Iris pigment epithelial cell (primary cell): ENCODE measurements around the gene RTN4.
A peak's percentile ranks its signal among the peaks of the same experiment; 100 is the strongest.
"Not testable (repeated sequence)": the region's sequence is repeated elsewhere in the genome, so short reads cannot be mapped to it uniquely, and the experiment has no call there.

Experiments used
- DNase-seq: peaks from one replicate; pipeline ENCODE4 v3.0.0-alpha.2; 2011; ENCODE audit warnings: low read depth

Gene RTN4

DNA sequence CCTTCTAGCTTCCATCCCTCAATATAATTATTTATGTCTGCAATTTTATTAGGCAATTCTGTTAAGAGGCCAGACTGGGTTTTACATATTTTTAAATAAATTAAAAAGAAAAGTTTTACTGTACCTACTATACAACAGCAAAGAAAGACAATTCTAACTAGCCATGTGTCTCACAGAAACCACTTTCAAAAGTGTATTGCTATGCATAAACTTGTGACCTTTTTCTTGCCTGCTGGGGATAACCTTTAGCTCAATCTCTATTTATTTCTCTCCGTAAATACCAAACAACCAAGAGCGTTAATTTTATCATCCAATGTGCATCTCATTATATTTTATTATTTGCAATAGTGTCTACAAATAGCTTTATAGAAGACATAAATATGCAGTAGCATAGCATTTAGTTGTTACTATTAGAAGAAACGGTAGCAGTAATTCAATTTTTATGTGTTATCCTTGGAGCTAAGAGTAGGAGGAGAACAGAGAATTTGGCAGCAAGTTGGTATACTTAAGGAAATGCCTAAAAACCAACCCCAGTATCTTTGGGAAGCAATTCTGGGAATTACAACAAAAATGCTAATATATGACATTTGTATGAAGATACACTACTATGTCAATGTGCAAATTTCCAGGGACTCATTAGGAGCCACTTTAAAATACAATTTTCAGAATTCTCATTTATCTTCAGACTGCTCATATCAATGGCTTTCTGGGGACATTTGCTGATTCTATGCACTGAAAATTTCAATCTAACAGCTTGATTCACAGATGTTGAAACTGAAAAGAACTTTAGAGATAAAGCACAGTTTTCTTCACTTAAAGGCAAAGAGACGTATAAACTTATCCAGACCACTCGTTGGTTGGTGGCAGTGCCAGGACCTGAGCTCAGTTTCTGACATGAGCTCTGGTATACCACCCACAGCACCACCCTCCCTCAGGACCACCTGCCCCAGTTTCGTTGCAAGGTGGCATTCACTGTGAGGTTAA, 23.0 kb upstream of the RTN4 start:
- no peak for DNase-seq

DNA sequence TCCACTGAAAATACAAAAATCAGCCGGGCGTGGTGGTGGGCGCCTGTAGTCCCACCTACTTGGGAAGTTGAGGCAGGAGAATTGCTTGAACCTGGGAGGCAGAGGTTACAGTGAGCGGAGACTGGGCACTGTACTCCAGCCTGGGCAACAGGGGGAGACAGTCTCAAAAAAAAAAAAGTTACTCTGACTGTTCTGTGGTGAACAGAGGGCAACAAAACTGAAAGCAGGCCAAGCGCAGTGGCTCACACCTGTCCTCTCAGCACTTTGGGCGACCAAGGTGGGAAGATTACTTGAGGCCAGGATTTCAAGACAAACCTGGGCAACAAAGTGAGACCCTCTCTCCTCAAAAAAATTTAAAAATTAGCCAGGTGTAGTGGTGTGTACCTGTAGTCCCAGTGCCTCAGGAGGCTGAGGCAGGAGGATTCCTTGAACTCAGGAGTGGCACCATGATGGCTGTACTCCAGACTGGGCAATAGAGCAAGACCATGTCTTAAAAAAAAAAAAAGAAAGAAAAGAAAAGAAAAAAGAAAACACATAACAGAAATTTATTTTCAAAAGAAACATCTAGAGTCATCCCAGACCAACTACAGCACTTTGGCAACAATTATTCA, 13.6 kb upstream of the RTN4 start:
- DNase-seq: no peak

DNA sequence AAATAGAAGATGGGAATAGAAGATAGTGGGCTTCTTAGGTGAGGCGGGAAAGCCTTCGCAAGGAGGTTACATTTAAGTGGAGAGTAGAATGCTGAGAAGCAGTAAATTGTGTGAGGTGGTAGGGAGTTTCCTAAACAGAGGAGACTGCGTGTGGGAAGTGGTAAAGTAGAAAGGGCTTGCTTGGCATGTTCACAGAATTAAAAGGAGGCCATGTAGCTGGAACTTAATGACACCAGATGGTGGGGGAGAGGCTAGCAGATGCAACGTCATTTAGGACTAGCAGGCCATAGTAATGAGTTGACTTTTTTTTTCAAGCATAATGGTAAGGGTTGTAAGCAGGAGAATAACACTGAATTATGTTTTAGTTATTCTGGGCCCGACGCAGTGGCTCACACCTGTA, 13.0 kb upstream of the RTN4 start:
- no peak for DNase-seq

DNA sequence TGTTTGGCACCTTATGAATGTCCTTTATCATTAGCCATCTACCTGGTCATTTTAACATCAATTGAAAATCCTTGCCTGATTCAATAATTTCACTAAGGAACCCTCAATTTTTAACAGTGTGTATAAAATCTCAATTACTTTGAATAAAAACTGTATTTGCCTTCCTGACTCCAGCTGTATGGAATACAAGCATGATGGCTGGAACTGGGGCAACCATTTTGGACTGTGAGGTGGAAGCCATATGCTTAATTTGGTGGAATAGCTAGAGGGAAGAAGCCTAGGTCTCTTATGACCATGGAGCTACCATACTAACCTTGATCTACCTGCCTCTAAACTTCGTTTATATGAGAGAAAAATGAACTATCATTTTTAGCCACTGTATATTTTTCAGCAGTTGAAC, 12.5 kb upstream of the RTN4 start:
- DNase-seq: no peak

DNA sequence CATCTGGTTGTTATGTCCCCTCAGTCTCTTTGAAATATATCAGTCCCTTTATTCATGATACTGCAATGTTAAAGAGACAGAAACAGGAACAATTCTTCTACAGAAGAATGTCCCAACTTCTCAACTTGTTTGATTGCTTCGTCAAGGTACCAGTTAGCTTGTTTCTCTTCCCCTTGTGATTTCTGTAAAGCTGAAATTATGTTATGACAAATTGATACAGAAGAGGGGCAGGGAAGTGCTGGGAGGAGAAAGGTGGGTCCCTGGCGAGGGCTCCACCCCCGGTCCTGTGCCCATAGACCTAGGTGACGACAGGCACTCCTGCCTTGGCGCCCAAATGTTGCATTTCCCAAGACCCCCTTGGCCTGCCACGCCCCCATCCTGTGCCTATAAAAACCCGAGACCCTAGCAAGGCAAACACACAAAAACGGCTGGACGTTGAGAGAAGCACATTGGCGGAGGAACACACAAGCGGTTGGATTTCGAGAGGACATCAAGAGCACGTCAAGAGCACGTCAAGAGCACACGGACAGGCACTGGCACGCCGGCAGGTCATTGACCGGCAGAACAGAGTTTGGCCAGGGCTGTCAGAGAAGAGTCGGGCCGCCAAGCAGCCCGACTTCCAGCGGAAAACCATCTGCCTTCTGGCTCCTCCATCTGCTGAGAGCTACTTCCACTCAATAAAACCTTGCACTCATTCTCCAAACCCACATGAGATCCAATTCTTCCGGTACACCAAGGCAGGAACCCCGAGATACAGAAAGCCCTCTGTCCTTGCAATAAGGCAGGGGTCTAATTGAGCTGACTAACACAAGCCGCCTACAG, 11.5 kb upstream of the RTN4 start:
- no peak for DNase-seq

DNA sequence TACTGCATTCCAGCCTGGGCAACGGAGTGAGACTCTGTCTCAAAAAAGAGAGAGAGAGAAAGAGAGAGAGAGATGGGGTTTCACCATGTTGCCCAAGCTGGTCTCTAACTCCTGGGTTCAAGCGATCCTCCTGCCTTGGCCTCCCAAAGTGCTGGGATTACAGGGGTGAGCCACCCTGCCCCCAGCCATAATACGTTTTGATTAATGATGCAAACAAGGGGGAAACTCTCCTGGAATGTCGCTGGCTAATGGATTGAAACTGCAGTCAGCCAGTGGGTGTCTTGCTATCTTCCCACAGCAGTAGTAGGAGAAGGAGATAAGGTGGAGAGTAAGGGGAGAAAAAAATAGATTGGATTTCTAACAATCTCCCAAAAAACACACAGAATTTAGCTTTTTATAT, 9.5 kb upstream of the RTN4 start:
- no peak for DNase-seq

DNA sequence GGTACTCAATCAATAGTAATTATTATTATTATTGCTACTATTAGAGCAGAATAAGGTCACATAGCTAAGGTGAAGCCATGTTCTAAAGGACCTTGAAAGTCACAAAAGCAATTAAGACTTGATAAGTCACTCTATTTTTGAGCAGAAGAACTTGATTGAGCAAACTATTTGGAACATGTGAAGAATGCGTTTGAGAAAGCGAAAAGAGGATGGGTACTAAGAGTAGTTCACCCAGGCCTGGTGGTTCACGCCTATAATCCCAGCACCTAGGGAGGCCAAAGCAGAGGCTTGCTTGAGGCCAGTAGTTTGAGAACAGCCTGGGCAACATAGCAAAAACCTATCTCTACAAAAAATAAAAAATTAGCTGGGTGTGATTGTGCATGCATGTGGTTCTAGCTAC, 7.2 kb upstream of the RTN4 start:
- DNase-seq: no peak

DNA sequence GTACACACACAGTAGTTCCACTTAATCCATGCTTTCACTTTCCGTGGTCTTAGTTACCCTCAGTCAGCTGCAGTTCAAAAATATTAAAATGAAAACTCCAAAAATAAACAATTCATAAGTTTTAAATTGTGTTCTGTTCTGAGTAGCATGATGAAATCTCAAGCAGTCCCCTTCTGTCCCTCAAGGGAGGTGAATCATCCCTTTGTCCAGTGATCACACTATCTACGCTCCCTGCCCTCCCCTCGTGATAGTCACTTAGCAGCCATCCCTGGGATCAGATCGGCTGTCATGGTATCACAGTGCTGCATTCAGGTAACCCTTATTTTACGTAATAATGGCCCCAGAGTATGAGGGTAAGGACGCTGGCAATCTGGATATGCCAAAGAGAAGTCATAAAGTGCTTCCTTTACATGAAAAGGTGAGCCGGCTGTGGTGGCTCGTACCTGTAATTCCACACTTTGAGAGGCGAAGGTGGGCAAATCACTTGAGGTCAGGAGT, 5.8 kb upstream of the RTN4 start:
- peak; percentile 68 for DNase-seq

DNA sequence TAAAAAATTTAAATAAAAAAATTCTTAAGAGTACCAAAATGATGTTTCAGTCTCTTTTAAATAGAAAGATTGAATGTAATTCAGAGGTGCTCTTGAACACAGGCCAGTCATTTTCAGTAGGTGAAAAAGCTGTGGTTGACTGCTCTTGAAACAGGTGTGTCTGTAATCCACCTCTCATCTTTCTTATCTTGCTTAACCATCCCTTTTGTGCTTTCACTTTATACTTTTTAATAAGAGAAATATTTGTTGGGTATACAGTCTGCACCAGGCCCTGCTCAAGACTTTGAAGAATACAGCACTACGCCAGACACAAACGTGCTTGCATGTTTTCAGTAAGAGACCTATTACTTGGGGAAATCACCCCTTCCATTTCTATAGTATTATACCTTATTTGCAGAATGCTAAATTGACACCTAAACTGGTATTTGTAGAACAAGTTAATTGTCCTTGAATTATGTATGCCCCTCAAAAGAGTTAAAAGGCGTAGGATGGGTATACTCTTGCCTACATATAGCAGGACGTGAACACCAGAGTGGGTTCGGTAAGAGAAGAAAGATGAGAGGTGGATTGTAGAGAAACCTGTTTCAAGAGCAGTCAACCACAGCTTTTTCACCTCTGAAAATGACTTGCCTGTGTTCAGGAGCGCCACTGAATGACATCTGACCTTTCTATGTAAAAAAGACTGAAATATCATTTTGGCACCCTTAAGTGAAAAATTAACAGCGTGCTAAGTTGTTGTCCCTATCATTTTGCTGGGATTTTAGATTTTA, 4.0 kb upstream of the RTN4 start:
- DNase-seq: no peak

DNA sequence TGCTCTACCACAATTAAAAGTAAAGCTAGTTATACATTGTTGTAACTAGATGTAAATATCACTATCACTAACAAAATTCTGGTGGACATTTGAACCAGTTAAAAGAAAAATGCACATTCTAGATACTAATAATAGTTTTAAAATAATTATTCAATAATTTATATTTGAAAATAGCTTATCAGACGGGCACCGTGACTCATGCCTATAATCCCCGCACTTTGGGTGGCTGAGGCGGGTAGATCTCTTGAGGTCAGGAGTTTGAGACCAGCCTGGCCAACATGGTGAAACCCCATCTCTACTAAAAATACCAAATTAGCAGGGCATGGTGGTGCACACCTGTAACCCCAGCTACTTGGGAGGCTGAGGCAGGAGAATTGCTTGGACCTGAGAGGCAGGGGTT, 3.0 kb upstream of the RTN4 start:
- DNase-seq: not testable (repeated sequence)

DNA sequence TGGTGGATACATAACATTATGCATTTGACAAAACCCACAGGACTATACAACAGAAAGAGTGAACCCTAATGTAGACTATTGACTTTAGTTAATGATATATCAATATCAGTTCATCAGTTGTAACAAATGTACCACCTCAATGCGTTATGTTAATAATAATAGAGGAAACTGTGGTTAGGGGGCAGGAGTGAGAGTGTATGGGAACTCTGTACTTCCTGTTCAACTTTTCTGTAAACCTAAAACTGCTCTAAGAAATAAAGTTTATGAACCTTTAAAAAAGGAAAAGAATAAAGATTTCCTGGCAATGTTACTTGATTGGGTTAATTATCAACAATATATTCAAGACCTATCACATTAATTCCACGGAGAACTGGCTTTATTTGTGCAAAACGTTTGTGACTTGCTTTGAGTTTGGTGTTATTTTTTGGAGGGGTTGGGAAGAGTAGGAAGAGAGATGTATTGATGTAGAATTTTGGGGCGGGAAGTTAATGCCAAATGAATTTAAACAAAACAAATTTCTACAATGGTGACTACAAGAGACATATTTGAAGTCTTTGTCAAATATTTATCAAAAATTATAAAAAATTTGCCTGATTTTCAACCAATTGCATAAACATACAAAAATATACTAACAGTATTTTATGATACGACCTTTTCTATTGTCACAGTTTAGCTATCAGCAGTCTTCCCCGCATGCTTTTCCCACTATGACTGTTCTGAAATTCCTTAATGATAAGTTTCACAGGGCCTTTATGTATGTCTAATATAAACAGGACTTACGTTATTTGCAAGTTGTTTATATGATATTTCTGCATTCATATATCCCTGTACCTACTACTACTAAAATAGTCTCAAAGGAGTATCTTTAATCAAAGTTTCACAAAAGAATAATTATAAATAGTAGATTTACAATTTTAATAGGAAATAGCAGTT, 2.1 kb upstream of the RTN4 start:
- DNase-seq: peak; percentile 56

DNA sequence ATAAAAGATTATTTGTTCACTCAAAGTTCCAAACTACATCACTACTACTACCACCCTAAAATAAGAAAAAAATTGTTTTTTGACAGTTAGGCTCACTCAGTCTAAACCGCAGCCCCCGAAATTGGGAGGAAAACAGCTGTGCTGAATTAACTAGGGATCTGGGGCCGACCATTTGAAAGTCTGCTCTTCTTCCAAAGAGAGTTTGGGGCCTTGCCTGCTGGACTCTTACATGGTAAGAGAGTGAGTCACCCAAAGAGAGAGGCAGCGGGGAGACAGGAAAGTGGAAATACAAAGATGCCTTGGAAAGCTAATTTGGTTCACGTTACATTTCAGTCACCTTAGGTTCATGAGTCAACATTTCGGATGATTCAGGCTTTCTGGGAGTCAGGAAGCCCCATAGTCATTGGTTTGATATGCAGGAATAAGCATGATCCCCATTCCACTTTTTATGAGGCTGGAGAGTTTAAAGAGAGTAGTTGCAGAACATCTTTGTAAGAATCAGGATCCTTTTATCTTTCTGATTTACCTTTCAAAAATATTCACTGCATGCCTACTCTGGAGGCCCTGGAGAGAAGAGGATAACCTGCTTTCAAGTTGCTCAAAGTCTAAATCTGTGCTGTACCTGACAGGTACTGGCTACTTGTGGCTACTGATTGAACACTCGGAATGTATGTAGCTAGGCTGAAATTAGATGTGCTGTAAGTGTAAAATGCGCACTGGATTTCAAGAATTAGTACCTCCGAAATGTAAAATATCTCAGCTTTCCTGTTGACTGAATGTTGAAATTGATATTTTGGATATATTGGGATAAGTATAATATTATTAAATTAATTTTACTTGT, 995 bp upstream of the RTN4 start:
- peak; percentile 99 for DNase-seq

DNA sequence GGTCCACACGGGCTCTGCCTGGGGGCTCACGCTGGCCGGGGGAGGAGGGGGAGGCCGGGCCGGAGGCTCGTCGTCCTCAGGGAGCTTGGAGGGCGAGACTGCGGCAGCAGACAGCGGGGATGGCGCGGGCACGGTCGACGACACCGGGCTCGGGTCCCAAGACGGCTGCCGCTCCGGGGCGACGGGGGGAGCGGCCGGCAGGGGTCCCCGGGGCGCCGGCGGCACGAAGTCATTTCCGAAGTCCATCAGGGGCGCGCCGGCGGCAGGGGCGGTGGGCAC, 491 bp downstream of the RTN4 start:
- DNase-seq: no peak

DNA sequence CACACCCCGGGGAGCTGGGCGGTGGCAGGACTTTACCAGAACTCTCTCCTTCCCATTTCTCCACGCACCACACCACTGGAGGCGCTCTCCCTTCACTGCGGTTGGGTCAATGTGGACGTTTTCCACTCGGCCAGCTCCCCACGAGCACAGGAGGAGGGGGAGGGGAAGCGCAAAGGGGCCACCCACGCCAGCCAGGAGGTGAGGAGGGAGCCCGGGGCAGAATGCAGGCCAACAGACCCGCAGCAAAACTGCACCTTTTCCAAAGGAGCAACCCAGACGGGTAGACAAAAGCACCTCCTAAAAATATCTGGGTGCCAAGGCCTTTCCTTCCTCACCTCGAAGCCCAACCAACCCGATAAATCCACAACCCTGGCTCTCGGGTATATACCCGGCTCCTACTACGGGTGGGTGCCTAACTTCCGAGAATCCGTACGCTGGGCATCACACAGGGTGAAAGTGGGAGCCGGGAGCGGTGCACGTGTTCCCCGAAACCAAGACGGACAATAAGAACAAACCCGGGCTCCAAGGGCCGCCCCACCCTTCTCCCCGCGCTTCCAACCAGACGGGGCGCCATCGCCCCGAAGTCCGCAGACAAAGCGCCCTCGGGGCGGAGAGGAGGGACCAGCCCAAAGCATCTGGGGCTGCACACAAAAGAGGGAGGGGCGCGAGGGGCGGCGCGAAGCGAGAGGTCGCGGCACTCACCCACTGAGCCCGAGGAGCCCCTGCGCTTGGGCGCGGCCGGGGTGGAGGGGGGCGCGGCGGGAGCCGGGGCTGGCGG, 1.0 kb downstream of the RTN4 start:
- peak; percentile 79 for DNase-seq

DNA sequence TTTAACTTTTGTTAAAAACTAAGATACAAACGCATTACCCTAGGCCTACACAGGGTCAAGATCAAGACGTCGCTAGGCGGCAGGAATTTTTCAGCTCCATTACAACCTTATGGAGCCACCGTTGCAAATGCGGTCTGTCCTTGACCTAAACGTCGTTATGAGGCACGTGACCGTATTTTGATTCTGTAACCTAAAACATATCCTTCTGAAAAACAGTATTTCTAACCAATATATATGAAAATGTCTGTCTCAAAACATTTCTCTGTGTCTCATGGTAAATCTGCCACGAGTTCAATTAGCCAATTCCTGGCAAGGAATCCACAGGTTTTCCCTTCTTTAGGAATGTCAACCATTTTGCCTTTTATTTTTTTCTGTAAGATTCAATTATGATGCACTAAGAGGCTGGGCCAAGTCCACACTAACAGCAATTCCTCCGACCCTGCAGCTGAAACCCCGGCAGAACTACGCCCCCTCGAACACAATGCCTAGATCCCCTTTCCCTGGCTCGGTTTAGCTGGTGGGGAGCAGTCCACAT, 1.7 kb downstream of the RTN4 start:
- peak; percentile 46 for DNase-seq

DNA sequence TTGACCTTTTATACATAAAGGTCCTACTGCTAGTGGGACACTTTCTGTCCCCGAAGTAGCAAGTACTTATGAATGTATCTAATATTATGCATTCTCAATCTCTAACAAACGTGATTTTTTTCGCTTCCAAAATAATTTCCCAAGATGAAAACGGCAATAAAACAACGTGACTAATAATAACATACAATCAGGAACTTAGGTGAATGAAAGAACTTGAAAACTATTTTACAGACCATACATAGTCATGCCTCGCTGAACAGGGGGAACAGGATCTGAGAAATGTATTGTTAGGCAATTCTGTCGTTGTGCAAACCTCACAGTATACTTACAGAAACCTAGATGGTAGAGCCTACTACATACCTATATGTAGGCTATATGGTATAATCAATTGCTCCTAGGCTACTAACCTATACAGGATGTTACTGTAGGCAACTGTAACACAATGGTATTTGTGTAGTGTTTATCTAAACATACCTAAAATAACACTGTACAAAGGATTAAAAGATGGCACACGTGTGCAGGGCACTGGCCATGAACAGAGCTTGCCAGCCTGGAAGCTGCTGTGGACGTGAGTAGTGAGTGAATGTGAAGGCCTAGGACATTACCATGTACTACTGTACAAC, 2.5 kb downstream of the RTN4 start:
- peak; percentile 61 for DNase-seq

DNA sequence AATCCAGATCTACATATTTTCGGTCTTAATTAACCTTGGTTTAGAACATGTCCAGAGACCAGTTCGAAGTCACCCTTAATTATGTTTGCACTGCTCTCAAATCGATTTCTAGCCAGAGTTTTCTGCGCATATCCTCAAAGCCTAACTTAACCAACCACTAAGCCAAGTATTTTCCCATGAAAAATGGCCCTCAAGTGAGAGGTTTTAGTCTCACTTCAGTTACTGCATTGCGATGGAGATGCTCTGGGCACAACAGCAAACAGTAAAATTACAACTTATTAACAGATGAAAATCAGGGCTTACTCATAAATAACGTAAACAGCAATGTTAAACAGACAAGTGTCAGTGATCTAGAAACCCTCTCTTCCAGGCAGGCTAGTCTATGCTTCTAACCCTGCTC, 4.5 kb downstream of the RTN4 start:
- DNase-seq: no peak

DNA sequence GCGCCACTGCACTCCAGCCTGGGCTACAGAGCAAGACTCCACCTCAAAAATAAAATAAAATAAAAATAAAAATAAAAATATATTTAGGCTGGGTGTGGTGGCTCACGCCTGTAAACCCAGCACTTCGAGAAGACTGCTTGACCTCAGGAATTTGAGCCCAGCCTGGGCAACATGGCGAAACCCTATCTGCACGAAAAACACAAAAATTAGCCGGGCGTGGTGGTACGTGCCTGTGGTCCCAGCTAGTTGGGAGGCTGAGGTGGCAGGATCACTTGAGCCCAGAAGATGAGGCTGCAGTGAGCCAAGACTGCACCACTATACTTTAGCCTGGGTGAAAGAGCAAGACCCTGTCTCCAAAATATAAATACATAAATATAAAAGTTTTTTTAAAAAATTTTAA, 6.4 kb downstream of the RTN4 start:
- DNase-seq: no peak
